HuH-7 (cell line): ENCODE data around the gene ADGRG2.

Experiments used
- DNase-seq: peaks from one replicate; pipeline ENCODE4 v3.0.0; 2011; ENCODE audit warnings: low spot score

Gene ADGRG2

DNA sequence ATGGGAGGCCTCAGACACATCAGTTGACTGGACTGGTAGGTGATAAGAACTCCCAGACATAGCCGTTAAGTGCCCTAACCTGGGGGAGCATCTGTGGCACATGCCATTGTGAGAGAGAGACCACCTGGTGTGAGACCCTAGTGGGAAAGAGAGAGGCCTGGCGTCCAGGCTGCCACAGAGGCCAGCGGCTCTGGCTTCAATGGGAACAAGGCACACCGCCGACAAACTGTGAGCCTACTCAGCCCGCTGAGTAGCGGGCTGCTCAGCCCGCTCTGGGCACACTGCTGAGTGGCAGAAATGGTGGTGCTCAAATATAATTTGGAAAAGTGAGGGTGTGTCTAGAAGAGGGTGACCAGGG lies 172.3 kb downstream of the ADGRG2 start:
- DNase-seq = no peak

DNA sequence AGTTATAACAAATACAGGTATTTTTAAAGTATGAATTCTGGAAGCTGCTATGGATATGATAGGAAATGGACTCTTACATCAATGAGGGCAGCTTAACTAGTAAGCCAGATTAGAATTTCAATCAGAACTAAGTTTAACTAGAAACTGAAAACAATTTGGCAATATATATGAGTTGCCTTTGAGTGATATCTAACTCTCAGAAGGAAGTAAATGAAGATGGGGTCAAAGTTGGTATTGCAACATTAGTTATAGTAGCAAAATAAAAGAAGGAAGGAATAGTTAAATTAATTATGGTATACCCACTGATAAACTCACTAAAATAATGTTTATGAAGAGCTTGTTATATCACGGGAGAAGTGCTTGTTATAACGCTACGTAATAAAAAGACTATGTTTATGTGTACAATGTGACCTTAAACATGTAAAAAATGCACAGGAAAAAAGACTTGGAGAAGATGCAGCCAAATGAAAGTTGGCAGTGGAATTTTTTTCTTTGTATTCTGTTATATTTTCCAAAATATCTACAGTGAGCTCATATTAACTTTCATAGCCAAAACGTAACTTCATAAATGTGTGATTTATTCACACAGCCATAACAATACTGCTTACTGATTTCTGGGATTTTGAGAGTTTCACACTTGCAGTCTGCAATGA lies 172.9 kb downstream of the ADGRG2 start:
- DNase-seq = no peak

DNA sequence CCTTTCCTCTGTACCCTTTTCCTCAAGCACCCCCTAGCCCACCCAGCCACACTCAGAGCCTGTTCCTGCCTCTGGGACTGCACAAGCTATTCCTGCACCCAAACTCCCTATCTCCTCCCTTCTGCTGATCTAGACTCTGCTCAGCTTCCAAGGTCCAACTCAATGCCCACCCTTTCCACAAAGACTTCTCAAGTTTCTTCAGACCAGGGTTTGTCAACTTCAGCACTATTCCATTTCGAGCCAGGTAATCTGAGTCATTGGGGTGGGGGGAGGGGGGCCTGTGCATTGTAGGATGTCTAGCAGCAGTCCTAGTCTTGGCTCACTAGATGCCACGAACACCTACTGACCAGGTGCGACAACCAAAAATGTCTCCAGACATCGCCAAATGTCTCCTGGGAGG lies 175.7 kb downstream of the ADGRG2 start:
- no peak for DNase-seq

DNA sequence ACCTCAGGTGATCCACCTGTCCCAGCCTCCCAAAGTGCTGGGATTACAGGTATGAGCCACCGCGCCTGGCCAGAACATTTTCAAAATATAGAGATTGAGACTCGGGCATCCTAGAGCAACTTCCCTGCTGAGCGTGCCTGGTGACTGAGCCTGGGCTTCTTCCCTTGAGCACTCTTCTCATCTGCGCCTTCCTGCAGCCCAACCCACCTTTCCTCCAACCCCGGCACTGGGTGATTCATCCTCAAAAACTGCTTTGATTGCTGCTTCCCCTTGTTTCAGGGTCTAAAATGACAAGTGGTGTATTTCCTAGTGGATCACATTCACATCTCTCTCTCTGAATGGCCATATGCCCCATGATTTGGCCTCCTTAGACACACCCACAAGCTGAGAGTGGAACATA lies 176.1 kb downstream of the ADGRG2 start:
- no peak for DNase-seq

DNA sequence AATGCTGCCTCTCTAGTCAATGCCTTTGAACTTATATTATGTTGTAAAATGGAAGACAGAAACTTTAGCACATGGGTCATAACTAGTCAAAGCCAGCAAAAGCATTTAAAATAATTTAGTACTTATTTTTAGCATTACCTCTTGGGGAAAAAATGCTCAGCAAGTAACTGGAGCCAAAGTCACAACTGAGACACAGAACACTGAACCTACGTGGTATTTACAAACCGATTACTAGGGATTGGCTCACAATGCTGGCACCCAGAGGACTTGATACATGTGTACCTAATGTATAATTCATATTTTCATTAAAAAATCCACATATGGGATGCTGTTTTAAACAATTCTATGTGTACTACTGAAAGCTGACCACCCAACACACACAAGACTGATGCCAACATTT lies 176.8 kb downstream of the ADGRG2 start:
- no peak for DNase-seq

DNA sequence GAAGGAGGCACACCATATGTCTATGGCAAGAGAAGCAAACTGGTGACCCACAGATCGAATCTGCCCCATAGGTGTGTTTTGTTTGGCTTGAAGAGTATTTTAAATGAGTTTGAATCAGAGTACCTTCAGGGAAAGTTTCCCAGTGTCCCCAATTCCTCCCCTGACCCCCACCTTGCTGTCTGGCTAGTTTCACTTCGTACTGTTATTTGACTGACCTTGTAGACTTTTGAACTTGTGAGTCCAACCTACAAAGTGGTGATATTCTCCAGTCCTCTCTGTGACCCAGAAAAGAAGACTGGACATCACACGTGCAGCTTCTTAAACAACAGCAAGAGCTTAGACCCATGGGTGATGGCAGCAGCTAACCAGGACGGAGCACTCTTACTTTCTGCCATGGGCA lies 177.8 kb downstream of the ADGRG2 start:
- no peak for DNase-seq

DNA sequence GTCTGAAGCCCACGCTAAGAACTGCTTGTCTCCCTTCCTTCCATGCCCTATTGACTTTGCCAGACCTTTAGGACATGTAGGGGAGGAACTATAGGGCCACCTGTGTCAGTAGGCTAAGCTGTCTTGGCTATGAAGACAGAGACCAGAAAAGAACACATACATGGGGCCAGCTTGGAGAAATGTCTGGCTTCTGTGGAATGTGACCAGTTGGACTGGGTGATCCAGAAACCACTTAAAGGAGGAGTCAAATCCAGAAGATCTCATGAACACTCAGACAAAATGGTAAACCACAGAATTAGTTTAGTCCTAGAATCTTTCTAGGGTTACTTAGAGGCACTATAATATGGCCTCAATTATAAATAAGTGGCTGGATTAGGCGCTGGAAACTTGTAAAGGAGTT lies 180.4 kb downstream of the ADGRG2 start:
- DNase-seq = no peak
